CD4-positive, alpha-beta memory T cell (primary cell): ENCODE data around the gene KRT7. TPM values are rescaled to one million over a fixed set of nuclear protein-coding genes. Genes with fewer than 3 reads are reported as not detected.
"Not testable (repeated sequence)": the region's sequence is repeated elsewhere in the genome, so short reads cannot be mapped to it uniquely, and the experiment has no call there.

ENCODE experiments used
- CTCF ChIA-PET: fragments of 350-600 bp; sonication (Branson Sonifier 250); formaldehyde crosslinking; loops from one replicate; lab custom pipeline; 2021; ENCODE audit warnings: inconsistent platforms; ENCODE audit not compliant: partially characterized antibody; lab: Charles Lee
- POLR2A ChIA-PET: fragments of 350-600 bp; sonication (Branson Sonifier 250); formaldehyde crosslinking; loops from one replicate; lab custom pipeline; 2021; ENCODE audit not compliant: partially characterized antibody; lab: Charles Lee
- DNase-seq, 5 donors: peaks; one replicate each; pipeline versions ENCODE4 v3.0.0 to v3.0.0-alpha.2; 2020 to 2022; ENCODE audit warnings: mixed read lengths in 1 of 5
- H3K27ac ChIP-seq: one replicate; pipeline ENCODE4 v1.7.0; 2013; ENCODE audit warnings: low read depth, low read length
- H3K27me3 ChIP-seq: 2 replicates; pipeline ENCODE4 v1.7.0; 2013; ENCODE audit warnings: mild to moderate bottlenecking, low read length, moderate library complexity; ENCODE audit not compliant: insufficient read depth
- H3K36me3 ChIP-seq: 2 replicates; pipeline ENCODE4 v1.7.0; 2013; ENCODE audit warnings: mild to moderate bottlenecking, low read length, moderate library complexity; ENCODE audit not compliant: insufficient read depth
- H3K4me1 ChIP-seq: 2 replicates; pipeline ENCODE4 v1.7.0; 2013; ENCODE audit warnings: mild to moderate bottlenecking, low read length, moderate library complexity; ENCODE audit not compliant: insufficient read depth
- H3K4me3 ChIP-seq, 2 donors: one replicate each; pipeline ENCODE4 v1.7.0; 2013; ENCODE audit warnings: low read length in 2 of 2, mild to moderate bottlenecking in 1 of 2
- H3K9me3 ChIP-seq, 2 donors: one replicate each; pipeline ENCODE4 v1.7.0; 2013; ENCODE audit warnings: low read length in 2 of 2, control low read depth in 1 of 2; ENCODE audit not compliant: control insufficient read depth in 1 of 2
- H3K27ac Mint-ChIP-seq, 7 donors: one replicate each; pipeline ENCODE4 v1.8.0; 2020 to 2021; ENCODE audit warnings: mixed read lengths in 7 of 7, mild to moderate bottlenecking in 6 of 7, inconsistent platforms in 3 of 7, moderate library complexity in 3 of 7
- H3K27me3 Mint-ChIP-seq, 2 donors: one replicate each; pipeline ENCODE4 v1.8.0; 2020 to 2021; ENCODE audit warnings: mixed read lengths in 2 of 2
- H3K36me3 Mint-ChIP-seq, 2 donors: one replicate each; pipeline ENCODE4 v1.8.0; 2020 to 2021; ENCODE audit warnings: mixed read lengths in 2 of 2, inconsistent platforms in 1 of 2, mild to moderate bottlenecking in 1 of 2
- H3K4me1 Mint-ChIP-seq, 4 donors: one replicate each; pipeline ENCODE4 v1.8.0; 2020 to 2021; ENCODE audit warnings: mixed read lengths in 4 of 4, mild to moderate bottlenecking in 1 of 4
- H3K4me3 Mint-ChIP-seq, 8 donors: one replicate each; pipeline ENCODE4 v1.8.0; 2020 to 2021; ENCODE audit warnings: mixed read lengths in 8 of 8, mild to moderate bottlenecking in 7 of 8, moderate library complexity in 6 of 8, inconsistent platforms in 3 of 8
- H3K9me3 Mint-ChIP-seq, 8 donors: one replicate each; pipeline ENCODE4 v1.8.0; 2020 to 2021; ENCODE audit warnings: mixed read lengths in 8 of 8, mild to moderate bottlenecking in 5 of 8, inconsistent platforms in 3 of 8, moderate library complexity in 1 of 8
- intact Hi-C: fragments of 100-400 bp; cut with micrococcal nuclease; formaldehyde crosslinking; loops from one replicate; pipeline ENCODE4 v1.15.1; 2023
- polyA plus RNA-seq, 2 donors: library from polyadenylated mRNA; unstranded; fragments of 300-500 nt; fragmentation: Illumina TruSeq; gene quantifications; one replicate each; pipeline ENCODE4 v1.2.3, GENCODE V29; 2021
- total RNA-seq, 2 experiments: library from RNA; stranded (reverse); gene quantifications; one replicate each; pipeline ENCODE4 v1.2.3, GENCODE V29; 2021

KRT7 gene
- total and polyA plus RNA-seq, 4 experiments from 2014 or later: not detected

GRCh38 chr12:52257922-52258321, 24.9 kb downstream of the KRT7 start:
- H3K9me3 Mint-ChIP-seq, H3K4me3 Mint-ChIP-seq, H3K4me1 ChIP-seq, H3K27ac Mint-ChIP-seq, CTCF ChIA-PET, H3K27ac ChIP-seq, POLR2A ChIA-PET, H3K4me3 ChIP-seq, H3K27me3 ChIP-seq, intact Hi-C loops, H3K9me3 ChIP-seq, H3K36me3 Mint-ChIP-seq, H3K36me3 ChIP-seq, DNase-seq: not testable (repeated sequence)
- Mint-ChIP-seq H3K27me3 (peaks cover 42 to 54% of the 10 kb centered on the region in 2 donors), H3K4me1 (peaks cover 2 to 14% (median 5%) of the 10 kb centered on the region in 4 donors)

- H3K4me3 Mint-ChIP-seq: no peak overlapping the region
- H3K4me1 Mint-ChIP-seq: peaks cover 2 to 14% (median 5%) of the 10 kb centered on the region in 4 donors
- H3K27me3 ChIP-seq: no peaks in the 10 kb centered on the region
- H3K9me3 Mint-ChIP-seq: peaks cover 0 to under 1% (median 0%) of the 10 kb centered on the region in 8 donors
- H3K27me3 Mint-ChIP-seq: peaks cover 42 to 54% of the 10 kb centered on the region in 2 donors
- H3K4me1 ChIP-seq: no peaks in the 10 kb centered on the region
- no peaks in the 10 kb centered on the region for H3K36me3 ChIP-seq
- intact Hi-C loops: no loop called here
- no peaks in the 10 kb centered on the region for H3K9me3 ChIP-seq
- POLR2A ChIA-PET: no interaction called here
- no peak overlapping the region for H3K27ac ChIP-seq
- H3K4me3 ChIP-seq: no peak overlapping the region
- no peak overlapping the region for H3K27ac Mint-ChIP-seq
- H3K36me3 Mint-ChIP-seq: no peaks in the 10 kb centered on the region
- CTCF ChIA-PET: interaction anchor here (0.9 kb wide), 1 partner anchor 21 kb away, joined by 3 read pairs; no protein-coding TSS in a partner anchor
- no peak for DNase-seq
These were observed 25.4 kb downstream of the KRT7 start for GRCh38 chr12:52258335-52258901.

- no peaks in the 10 kb centered on the region for H3K36me3 ChIP-seq
- H3K4me3 ChIP-seq: no peak overlapping the region
- Mint-ChIP-seq H3K4me3 (no peak overlapping the region), H3K9me3 (no peaks in the 10 kb centered on the region), H3K27ac (no peak overlapping the region), H3K4me1 (peaks cover 2 to 14% (median 5%) of the 10 kb centered on the region in 4 donors), H3K27me3 (peaks cover 43 to 49% of the 10 kb centered on the region in 2 donors), H3K36me3 (no peaks in the 10 kb centered on the region)
- intact Hi-C loops: no loop called here
- H3K9me3 ChIP-seq: no peaks in the 10 kb centered on the region
- no peaks in the 10 kb centered on the region for H3K27me3 ChIP-seq
- POLR2A ChIA-PET: no interaction called here
- CTCF ChIA-PET: no interaction called here
- DNase-seq: no peak
- H3K4me1 ChIP-seq: no peaks in the 10 kb centered on the region
- H3K27ac ChIP-seq: no peak overlapping the region
These were observed 26.7 kb downstream of the KRT7 start for GRCh38 chr12:52259657-52260243.

GRCh38 chr12:52260361-52261207, 27.5 kb downstream of the KRT7 start:
- ChIA-PET CTCF (no interaction called here), POLR2A (no interaction called here)
- Histone ChIP-seq H3K4me1 (no peaks in the 10 kb centered on the region), H3K36me3 (no peaks in the 10 kb centered on the region), H3K4me3 (no peak overlapping the region), H3K9me3 (no peaks in the 10 kb centered on the region), H3K27me3 (no peaks in the 10 kb centered on the region), H3K27ac (no peak overlapping the region)
- intact Hi-C loops: no loop called here
- DNase-seq: no peak
- no peaks in the 10 kb centered on the region for H3K9me3 Mint-ChIP-seq
- no peaks in the 10 kb centered on the region for H3K36me3 Mint-ChIP-seq
- peak overlapping the region in 1 of 8 donors; percentile 1 for H3K4me3 Mint-ChIP-seq
- peaks cover 2 to 14% (median 5%) of the 10 kb centered on the region in 4 donors for H3K4me1 Mint-ChIP-seq
- peak overlapping the region in 1 of 7 donors; percentile 74 for H3K27ac Mint-ChIP-seq
- peaks cover 37 to 43% of the 10 kb centered on the region in 2 donors for H3K27me3 Mint-ChIP-seq

GRCh38 chr12:52261208-52261484, 28.1 kb downstream of the KRT7 start:
- H3K9me3 Mint-ChIP-seq: no peaks in the 10 kb centered on the region
- Histone ChIP-seq H3K4me3 (no peak overlapping the region), H3K9me3 (no peaks in the 10 kb centered on the region), H3K27me3 (no peaks in the 10 kb centered on the region), H3K36me3 (no peaks in the 10 kb centered on the region), H3K27ac (no peak overlapping the region), H3K4me1 (no peaks in the 10 kb centered on the region)
- peaks cover 33 to 39% of the 10 kb centered on the region in 2 donors for H3K27me3 Mint-ChIP-seq
- no peak overlapping the region for H3K27ac Mint-ChIP-seq
- CTCF ChIA-PET: no interaction called here
- H3K36me3 Mint-ChIP-seq: no peaks in the 10 kb centered on the region
- POLR2A ChIA-PET: no interaction called here
- peaks cover 2 to 14% (median 5%) of the 10 kb centered on the region in 4 donors for H3K4me1 Mint-ChIP-seq
- intact Hi-C loops: no loop called here
- H3K4me3 Mint-ChIP-seq: no peak overlapping the region
- no peak for DNase-seq

- H3K36me3 Mint-ChIP-seq: no peaks in the 10 kb centered on the region
- H3K27me3 ChIP-seq: no peaks in the 10 kb centered on the region
- H3K36me3 ChIP-seq: no peaks in the 10 kb centered on the region
- no peak overlapping the region for H3K27ac ChIP-seq
- no peak overlapping the region for H3K27ac Mint-ChIP-seq
- POLR2A ChIA-PET: no interaction called here
- H3K4me1 ChIP-seq: no peaks in the 10 kb centered on the region
- H3K4me3 ChIP-seq: no peak overlapping the region
- DNase-seq: no peak
- H3K9me3 Mint-ChIP-seq: peaks cover 0 to 2% (median 0%) of the 10 kb centered on the region in 8 donors
- intact Hi-C loops: no loop called here
- H3K4me3 Mint-ChIP-seq: no peak overlapping the region
- H3K27me3 Mint-ChIP-seq: peaks cover 29 to 33% of the 10 kb centered on the region in 2 donors
- CTCF ChIA-PET: no interaction called here
- no peaks in the 10 kb centered on the region for H3K9me3 ChIP-seq
- peaks cover 2 to 14% (median 5%) of the 10 kb centered on the region in 4 donors for H3K4me1 Mint-ChIP-seq
These were observed 29.2 kb downstream of the KRT7 start for GRCh38 chr12:52262286-52262685.

GRCh38 chr12:52263761-52264434, 30.9 kb downstream of the KRT7 start:
- Histone ChIP-seq H3K36me3 (no peaks in the 10 kb centered on the region), H3K9me3 (no peaks in the 10 kb centered on the region), H3K27me3 (no peaks in the 10 kb centered on the region), H3K4me3 (no peak overlapping the region), H3K27ac (no peak overlapping the region), H3K4me1 (no peaks in the 10 kb centered on the region)
- Mint-ChIP-seq H3K9me3 (peaks cover 0 to 2% (median 0%) of the 10 kb centered on the region in 8 donors), H3K27me3 (peaks cover 23 to 29% of the 10 kb centered on the region in 2 donors), H3K36me3 (no peaks in the 10 kb centered on the region), H3K4me3 (no peak overlapping the region), H3K4me1 (peaks cover 2 to 14% (median 5%) of the 10 kb centered on the region in 4 donors), H3K27ac (no peak overlapping the region)
- ChIA-PET POLR2A (no interaction called here), CTCF (interaction anchor here (1.0 to 8.5 kb wide), 2 partner anchors 15 to 53 kb away, joined by 3 to 77 read pairs; no protein-coding TSS in a partner anchor)
- DNase-seq: no peak
- intact Hi-C loops: no loop called here
